Stimulated activated naive CD8-positive, alpha-beta T cell treated with anti-CD3 and anti-CD28 coated beads, Interleukin-15, amount 100 ng/mL, for 72 hours (primary cell): ENCODE measurements around the gene LRRC8B.
"Not testable (repeated sequence)": the region's sequence is repeated elsewhere in the genome, so short reads cannot be mapped to it uniquely, and the experiment has no call there.

ENCODE experiments used
- ATAC-seq: fragments of 150-1000 bp; cut with Tn5 transposase; 2 replicates; pipeline ENCODE4 v1.10.0; 2021; ENCODE audit warnings: mild to moderate bottlenecking, moderate library complexity
- DNase-seq, 2 donors: peaks; one replicate each; pipeline ENCODE4 v3.0.0; 2021 to 2022
- H3K27ac Mint-ChIP-seq, 2 donors: one replicate each; pipeline ENCODE4 v1.8.0; 2022; ENCODE audit warnings: mild to moderate bottlenecking in 2 of 2, mixed read lengths in 2 of 2, moderate library complexity in 2 of 2
- H3K27me3 Mint-ChIP-seq: one replicate; pipeline ENCODE4 v1.8.0; 2022; ENCODE audit warnings: mixed read lengths
- H3K4me1 Mint-ChIP-seq: one replicate; pipeline ENCODE4 v1.8.0; 2022; ENCODE audit warnings: mild to moderate bottlenecking, mixed read lengths
- H3K4me3 Mint-ChIP-seq, 2 donors: one replicate each; pipeline ENCODE4 v1.8.0; 2022; ENCODE audit warnings: mild to moderate bottlenecking in 2 of 2, mixed read lengths in 2 of 2, moderate library complexity in 1 of 2
- H3K9me3 Mint-ChIP-seq, 2 donors: one replicate each; pipeline ENCODE4 v1.8.0; 2022; ENCODE audit warnings: mixed read lengths in 2 of 2

The LRRC8B gene

GRCh38 chr1:89532866-89533265 lies 8.2 kb downstream of the LRRC8B start:
- no peak overlapping the region for H3K4me3 Mint-ChIP-seq
- H3K9me3 Mint-ChIP-seq = peaks cover 11 to 20% of the 10 kb centered on the region in 2 donors
- no peaks in the 10 kb centered on the region for H3K27me3 Mint-ChIP-seq
- peak overlapping the region in 1 of 2 donors; percentile 75 for H3K27ac Mint-ChIP-seq
- DNase-seq = no peak
- peaks cover 72% of the 10 kb centered on the region for H3K4me1 Mint-ChIP-seq
- no peak for ATAC-seq

GRCh38 chr1:89535537-89535936 lies 10.9 kb downstream of the LRRC8B start:
- ATAC-seq = no peak
- DNase-seq = no peak
- Mint-ChIP-seq H3K27ac (no peak overlapping the region), H3K4me1 (peaks cover 92% of the 10 kb centered on the region), H3K27me3 (no peaks in the 10 kb centered on the region), H3K9me3 (peaks cover 11 to 20% of the 10 kb centered on the region in 2 donors), H3K4me3 (no peak overlapping the region)

- ATAC-seq = peak; percentile 75
- peaks cover 90% of the 10 kb centered on the region for H3K4me1 Mint-ChIP-seq
- DNase-seq = no peak
- peaks cover 11 to 15% of the 10 kb centered on the region in 2 donors for H3K9me3 Mint-ChIP-seq
- peak overlapping the region; percentile 79 to 84 for H3K27ac Mint-ChIP-seq
- H3K4me3 Mint-ChIP-seq = no peak overlapping the region
- H3K27me3 Mint-ChIP-seq = no peaks in the 10 kb centered on the region
Observed at GRCh38 chr1:89536555-89537341, 12.1 kb downstream of the LRRC8B start.

- peak overlapping the region in 1 of 2 donors; percentile 14 for H3K27ac Mint-ChIP-seq
Observed at GRCh38 chr1:89538361-89538760, 13.7 kb downstream of the LRRC8B start.

GRCh38 chr1:89539128-89539527 lies 14.5 kb downstream of the LRRC8B start:
- no peak overlapping the region for H3K4me3 Mint-ChIP-seq
- ATAC-seq = no peak
- H3K27me3 Mint-ChIP-seq = no peaks in the 10 kb centered on the region
- H3K27ac Mint-ChIP-seq = peak overlapping the region; percentile 10 to 29
- DNase-seq = no peak
- H3K4me1 Mint-ChIP-seq = peaks cover 78% of the 10 kb centered on the region
- no peaks in the 10 kb centered on the region for H3K9me3 Mint-ChIP-seq

More at GRCh38 chr1:89538361-89538760, 13.7 kb downstream of the LRRC8B start:
- ATAC-seq = no peak
- Mint-ChIP-seq H3K9me3 (no peaks in the 10 kb centered on the region), H3K4me1 (peaks cover 80% of the 10 kb centered on the region), H3K27me3 (no peaks in the 10 kb centered on the region), H3K4me3 (no peak overlapping the region)
- no peak for DNase-seq

GRCh38 chr1:89540406-89540970 lies 15.9 kb downstream of the LRRC8B start:
- Mint-ChIP-seq H3K9me3 (no peaks in the 10 kb centered on the region), H3K4me1 (peaks cover 79% of the 10 kb centered on the region), H3K27ac (peak overlapping the region; percentile 42 to 71), H3K4me3 (peak overlapping the region; percentile 12 to 43), H3K27me3 (no peaks in the 10 kb centered on the region)
- no peak for DNase-seq
- ATAC-seq = peak; percentile 41

- DNase-seq (no peak), ATAC-seq (no peak)
- no peaks in the 10 kb centered on the region for H3K27me3 Mint-ChIP-seq
- H3K4me3 Mint-ChIP-seq = no peak overlapping the region
- H3K4me1 Mint-ChIP-seq = peaks cover 79% of the 10 kb centered on the region
- no peaks in the 10 kb centered on the region for H3K9me3 Mint-ChIP-seq
- no peak overlapping the region for H3K27ac Mint-ChIP-seq
Observed at GRCh38 chr1:89542345-89542744, 17.7 kb downstream of the LRRC8B start.

- H3K4me1 Mint-ChIP-seq = peaks cover 75% of the 10 kb centered on the region
- not testable (repeated sequence) for ATAC-seq, H3K4me3 Mint-ChIP-seq, DNase-seq, H3K9me3 Mint-ChIP-seq, H3K27ac Mint-ChIP-seq, H3K27me3 Mint-ChIP-seq
Observed at GRCh38 chr1:89543632-89544031, 19.0 kb downstream of the LRRC8B start.

- ATAC-seq (peak; percentile 85), DNase-seq (peak; percentile 50 to 61)
- Mint-ChIP-seq H3K27ac (peak overlapping the region; percentile 45 to 91), H3K4me3 (peak overlapping the region; percentile 36 to 53), H3K9me3 (no peaks in the 10 kb centered on the region), H3K27me3 (no peaks in the 10 kb centered on the region), H3K4me1 (peaks cover 69% of the 10 kb centered on the region)
Observed at GRCh38 chr1:89545264-89546038, 20.8 kb downstream of the LRRC8B start.

- peak; percentile 67 for ATAC-seq
- DNase-seq = no peak
- H3K4me1 Mint-ChIP-seq = peaks cover 69% of the 10 kb centered on the region
- no peaks in the 10 kb centered on the region for H3K27me3 Mint-ChIP-seq
- peak overlapping the region; percentile 49 to 53 for H3K4me3 Mint-ChIP-seq
- peak overlapping the region; percentile 51 to 91 for H3K27ac Mint-ChIP-seq
- no peaks in the 10 kb centered on the region for H3K9me3 Mint-ChIP-seq
Observed at GRCh38 chr1:89546082-89546889, 21.7 kb downstream of the LRRC8B start.

GRCh38 chr1:89546934-89547562 lies 22.4 kb downstream of the LRRC8B start:
- ATAC-seq = no peak
- Mint-ChIP-seq H3K27me3 (no peaks in the 10 kb centered on the region), H3K4me3 (peak overlapping the region; percentile 4 to 42), H3K27ac (peak overlapping the region; percentile 1 to 83), H3K9me3 (no peaks in the 10 kb centered on the region), H3K4me1 (peaks cover 69% of the 10 kb centered on the region)
- DNase-seq = no peak

GRCh38 chr1:89547563-89548116 lies 23.0 kb downstream of the LRRC8B start:
- no peaks in the 10 kb centered on the region for H3K27me3 Mint-ChIP-seq
- peaks cover 72% of the 10 kb centered on the region for H3K4me1 Mint-ChIP-seq
- peak overlapping the region; percentile 80 to 83 for H3K27ac Mint-ChIP-seq
- H3K4me3 Mint-ChIP-seq = peak overlapping the region in 1 of 2 donors; percentile 31
- ATAC-seq = peak; percentile 73
- H3K9me3 Mint-ChIP-seq = no peaks in the 10 kb centered on the region
- no peak for DNase-seq

GRCh38 chr1:89548122-89548857 lies 23.7 kb downstream of the LRRC8B start:
- peak overlapping the region; percentile 80 to 83 for H3K27ac Mint-ChIP-seq

GRCh38 chr1:89550995-89551394 lies 26.4 kb downstream of the LRRC8B start:
- no peaks in the 10 kb centered on the region for H3K9me3 Mint-ChIP-seq
- H3K27ac Mint-ChIP-seq = no peak overlapping the region
- peaks cover 78% of the 10 kb centered on the region for H3K4me1 Mint-ChIP-seq
- DNase-seq (no peak), ATAC-seq (no peak)
- H3K27me3 Mint-ChIP-seq = no peaks in the 10 kb centered on the region
- H3K4me3 Mint-ChIP-seq = no peak overlapping the region

More at GRCh38 chr1:89548122-89548857, 23.7 kb downstream of the LRRC8B start:
- no peak for ATAC-seq
- Mint-ChIP-seq H3K27me3 (no peaks in the 10 kb centered on the region), H3K9me3 (no peaks in the 10 kb centered on the region), H3K4me3 (peak overlapping the region in 1 of 2 donors; percentile 29), H3K4me1 (peaks cover 78% of the 10 kb centered on the region)
- no peak for DNase-seq
